HG02588 (cell line): Measurements from ENCODE around the gene ZACN.
A peak's percentile ranks its signal among the peaks of the same experiment; 100 is the strongest.
"Not testable (repeated sequence)": the region's sequence is repeated elsewhere in the genome, so short reads cannot be mapped to it uniquely, and the experiment has no call there.

Experiments
- ATAC-seq: cut with Tn5 transposase; IDR thresholded peaks from one replicate; pipeline ENCODE4 v1.9.1; 2021; ENCODE audit warnings: mild to moderate bottlenecking, moderate library complexity; ENCODE audit not compliant: unreplicated experiment

The ZACN gene

DNA sequence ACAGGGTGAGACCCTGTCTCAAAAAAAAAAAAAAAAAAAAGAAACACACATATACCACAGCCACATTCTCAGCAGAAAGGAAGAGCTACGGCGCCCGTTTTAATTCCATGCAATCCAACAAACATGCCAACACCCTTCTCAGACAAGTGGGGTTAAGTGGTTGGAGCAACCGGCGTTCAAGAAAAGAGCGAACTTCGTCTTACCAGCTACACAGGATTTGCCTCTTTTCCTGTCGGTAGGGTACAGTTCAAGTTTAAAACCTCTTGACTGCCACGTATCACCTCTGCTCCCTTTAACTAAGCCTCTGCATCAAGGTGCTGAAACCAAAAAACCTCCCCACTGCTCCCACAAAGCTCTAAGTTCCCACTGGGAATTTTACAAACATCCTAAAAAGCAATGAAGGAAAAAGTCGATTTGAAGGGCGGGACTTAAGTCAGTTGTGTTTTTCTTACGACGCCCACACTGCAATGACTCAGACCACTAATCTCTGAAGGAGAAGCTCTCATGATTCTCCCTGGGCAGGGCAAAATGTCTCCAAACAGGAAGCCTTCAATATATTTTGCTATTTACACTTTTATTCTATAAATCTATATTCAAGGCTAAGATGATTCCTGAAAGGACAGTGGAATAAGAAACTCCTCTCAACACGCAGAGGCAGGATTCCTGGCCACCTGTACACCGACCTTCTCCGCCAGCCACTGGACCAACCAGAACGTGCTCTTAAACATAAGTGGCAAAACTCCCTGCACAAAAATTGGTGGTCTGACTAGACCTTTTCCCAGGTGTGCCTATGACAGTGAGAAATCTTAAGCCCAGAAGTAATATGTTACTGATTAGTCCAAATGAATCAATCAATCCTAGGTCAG lies 25.5 kb upstream of the ZACN start:
- ATAC-seq, result no peak

DNA sequence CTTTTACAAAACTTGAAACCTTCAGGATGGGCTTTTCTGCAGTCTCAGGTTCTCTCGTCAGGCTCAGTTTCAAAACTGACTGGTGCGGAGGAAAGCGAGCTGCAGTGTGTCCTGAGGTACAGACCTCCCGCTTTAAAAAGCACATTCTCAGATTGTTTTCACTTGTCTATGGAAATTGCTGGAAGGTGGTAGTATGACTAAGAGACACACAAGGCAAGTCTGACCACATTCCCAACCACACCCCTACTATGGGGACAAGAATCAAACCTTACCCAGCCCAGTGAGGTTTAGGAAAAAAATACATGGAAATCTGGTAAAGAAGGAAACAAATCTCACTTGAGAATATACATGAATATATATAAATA lies 24.9 kb upstream of the ZACN start:
- no peak for ATAC-seq

DNA sequence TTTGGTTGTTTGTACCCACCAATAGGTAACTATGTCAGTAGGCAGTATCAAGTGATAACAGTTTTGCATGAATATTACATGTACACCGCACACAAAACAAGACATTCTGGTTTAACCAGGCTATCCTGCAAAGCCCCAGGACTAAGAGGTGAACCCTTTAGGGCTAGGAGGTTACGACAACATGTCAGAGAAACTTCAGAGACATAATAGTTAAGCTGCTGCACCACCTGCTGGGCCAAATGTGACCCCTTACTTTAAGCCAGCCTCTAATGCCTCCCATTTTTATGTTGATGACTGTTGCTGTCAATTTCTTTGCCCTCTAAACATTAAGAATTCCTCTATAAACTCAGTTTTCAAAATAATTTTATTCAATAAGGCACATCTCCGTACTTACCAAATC lies 22.1 kb upstream of the ZACN start:
- no peak for ATAC-seq

DNA sequence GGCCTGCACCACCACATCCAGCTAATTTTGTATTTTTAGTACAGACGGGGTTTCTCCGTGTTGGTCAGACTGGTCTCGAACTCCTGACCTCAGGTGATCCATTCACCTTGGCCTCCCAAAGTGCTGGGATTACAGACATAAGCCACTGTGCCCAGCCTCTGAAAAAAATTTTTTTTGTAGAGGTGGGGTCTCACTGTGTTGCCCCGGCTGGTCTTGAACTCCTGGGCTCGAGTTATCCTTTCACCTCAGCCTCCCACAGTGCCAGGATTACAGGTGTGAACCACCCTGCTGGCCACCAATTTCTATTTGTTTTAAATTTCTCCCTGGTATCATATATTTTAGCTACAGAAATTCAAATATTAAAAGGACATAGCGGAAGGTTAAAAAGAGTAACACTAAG lies 20.7 kb upstream of the ZACN start:
- not testable (repeated sequence) for ATAC-seq

DNA sequence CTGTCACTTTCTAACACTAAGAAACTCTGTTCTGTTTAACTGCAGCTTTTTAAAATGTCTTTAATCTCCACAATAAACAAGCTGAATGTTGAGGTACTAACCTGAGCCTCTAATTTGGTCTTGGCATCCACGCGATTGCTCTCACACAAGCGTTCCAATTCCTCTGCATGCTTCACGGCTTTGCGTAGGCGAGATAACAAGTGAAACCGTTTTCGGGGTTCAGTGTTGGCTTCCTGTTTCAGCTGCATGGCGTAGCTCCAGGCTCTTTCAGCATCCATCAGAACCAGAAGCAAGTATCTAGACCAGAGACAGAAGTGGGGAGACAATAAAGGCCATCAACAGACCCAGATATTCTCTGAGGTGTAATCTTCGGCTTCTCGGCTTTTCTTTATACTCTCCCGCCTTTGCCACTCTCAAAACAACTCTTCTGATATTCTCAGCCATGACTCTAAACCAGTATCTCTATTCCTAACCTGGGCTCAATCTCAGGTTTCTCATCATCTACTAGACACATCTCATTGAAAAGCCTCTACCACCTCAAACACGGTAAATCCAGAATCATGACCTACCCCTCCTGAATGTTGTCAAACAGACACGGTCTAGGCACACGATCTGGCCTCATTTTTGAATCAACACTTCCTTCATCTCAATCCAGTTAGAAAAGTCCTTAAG lies 15.0 kb upstream of the ZACN start:
- ATAC-seq, result no peak

DNA sequence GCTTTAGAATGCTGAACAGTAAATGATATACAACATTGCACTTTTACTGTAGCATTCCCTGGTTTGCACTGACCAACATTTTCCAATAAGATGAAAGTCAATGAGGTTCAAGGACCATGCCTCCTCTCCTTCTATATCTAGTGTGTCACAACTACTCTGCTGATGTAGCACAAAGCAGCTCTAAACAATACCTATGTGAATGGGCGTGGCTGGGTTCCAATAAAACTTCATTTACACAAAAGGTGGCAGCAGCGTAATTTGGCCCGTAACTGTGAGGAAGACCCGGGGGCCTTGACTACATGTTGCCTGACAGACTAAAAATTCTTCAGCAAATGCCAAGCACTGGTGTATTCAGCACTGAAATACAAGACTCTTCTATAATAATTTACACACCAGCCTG lies 13.2 kb upstream of the ZACN start:
- no peak for ATAC-seq

DNA sequence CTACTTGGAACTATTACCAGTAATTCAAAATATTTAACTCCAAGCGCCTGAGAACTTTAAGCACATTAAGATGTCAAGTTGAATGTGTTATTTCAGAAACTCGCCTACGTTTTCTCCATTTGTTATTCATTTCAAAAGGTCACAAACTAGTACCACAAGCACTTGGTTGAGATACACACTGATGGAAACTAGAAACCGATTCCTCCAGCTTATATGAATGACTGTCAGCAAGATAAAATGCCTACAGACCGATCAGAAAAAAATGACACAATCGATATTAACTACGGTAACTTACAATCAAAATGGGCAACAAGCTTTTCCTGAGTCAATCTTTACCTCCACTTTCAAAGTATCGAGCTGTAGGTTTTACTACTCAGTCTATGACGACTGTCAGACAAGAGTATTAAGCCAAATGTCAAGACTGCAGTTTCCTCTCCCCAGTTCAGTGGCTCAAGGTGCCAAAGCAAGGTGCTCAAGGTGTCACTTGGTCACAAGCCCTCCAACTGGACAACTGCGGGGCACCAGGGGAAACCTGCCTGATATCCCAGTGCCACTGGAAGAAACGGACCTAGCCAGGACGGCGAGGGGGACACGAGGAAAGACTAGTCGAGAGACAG lies 7.3 kb upstream of the ZACN start:
- ATAC-seq, result no peak

DNA sequence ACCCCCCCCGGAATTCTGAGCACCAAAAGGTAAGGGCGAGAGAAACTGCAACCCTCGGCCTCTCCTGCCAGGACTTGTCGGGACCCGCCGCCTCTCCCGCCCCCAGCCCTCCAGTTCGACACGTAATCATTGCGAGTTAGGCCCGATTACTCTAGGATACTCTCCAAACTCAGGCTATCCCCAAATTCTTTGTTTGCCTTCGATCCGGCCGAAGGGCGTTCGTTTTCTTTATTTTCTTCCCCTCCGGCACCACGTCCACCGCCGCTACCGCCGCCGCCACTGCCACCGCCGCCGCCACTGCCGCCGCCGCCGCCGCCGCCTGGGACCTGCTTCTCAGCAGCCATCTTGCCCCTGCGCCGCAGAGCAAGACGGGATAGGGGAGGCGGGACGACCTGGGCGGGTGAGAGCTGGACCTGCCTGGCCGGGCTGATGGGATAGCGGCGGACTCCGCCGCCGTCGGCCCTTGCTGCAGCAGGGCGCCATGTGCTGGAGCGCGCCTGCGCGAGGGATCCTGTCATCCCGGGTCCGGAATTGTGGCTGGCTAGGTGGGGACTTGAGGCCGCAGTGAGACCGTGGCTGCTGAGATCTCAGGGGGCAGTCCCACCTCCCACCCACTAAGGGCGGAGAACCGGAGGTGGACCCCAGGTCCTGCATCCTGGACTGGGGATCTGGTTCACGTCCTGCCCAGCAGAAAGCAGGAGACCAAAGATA lies 6.7 kb upstream of the ZACN start, which contains the start of gene SRP68:
Gene SRP68, minus strand, starts transcription at position 370 of the 711 bp plus-strand sequence. Its CDS starts 26 bp downstream, at position 344.
- peak; percentile 83 for ATAC-seq

DNA sequence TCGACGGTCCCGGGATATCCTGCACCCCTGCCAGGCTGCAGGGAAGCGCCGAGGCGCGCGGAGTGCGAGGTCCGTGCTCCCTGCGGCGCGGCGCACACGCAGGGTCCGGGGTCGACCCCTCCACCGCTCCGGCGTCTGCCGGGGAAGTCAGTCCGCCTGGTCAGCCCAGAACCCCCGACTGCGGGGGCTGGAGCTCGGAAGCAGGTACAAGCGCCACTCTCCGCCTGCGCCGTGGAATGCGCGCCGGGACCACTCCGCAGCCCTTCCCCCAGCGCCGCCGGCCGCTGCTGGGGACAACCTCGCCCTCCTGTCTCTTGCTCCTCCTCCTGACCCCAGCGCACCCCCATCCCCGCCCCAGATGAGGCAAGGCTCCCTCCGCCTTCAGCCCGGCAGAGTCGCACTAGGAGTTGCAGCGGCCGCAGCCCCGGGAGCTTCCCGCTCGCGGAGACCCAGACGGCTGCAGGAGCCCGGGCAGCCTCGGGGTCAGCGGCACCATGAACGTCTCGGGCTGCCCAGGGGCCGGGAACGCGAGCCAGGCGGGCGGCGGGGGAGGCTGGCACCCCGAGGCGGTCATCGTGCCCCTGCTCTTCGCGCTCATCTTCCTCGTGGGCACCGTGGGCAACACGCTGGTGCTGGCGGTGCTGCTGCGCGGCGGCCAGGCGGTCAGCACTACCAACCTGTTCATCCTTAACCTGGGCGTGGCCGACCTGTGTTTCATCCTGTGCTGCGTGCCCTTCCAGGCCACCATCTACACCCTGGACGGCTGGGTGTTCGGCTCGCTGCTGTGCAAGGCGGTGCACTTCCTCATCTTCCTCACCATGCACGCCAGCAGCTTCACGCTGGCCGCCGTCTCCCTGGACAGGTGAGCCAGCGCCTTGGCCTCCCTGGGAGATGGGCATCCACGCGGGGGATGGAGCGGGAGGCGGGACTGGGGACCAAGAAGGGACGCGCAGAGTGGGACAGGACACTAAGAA lies 4.3 kb upstream of the ZACN start, which contains the start of gene GALR2:
Gene GALR2, plus strand, starts transcription at position 392 of the 974 bp plus-strand sequence. Its CDS starts 103 bp downstream, at position 495.
- no peak for ATAC-seq

DNA sequence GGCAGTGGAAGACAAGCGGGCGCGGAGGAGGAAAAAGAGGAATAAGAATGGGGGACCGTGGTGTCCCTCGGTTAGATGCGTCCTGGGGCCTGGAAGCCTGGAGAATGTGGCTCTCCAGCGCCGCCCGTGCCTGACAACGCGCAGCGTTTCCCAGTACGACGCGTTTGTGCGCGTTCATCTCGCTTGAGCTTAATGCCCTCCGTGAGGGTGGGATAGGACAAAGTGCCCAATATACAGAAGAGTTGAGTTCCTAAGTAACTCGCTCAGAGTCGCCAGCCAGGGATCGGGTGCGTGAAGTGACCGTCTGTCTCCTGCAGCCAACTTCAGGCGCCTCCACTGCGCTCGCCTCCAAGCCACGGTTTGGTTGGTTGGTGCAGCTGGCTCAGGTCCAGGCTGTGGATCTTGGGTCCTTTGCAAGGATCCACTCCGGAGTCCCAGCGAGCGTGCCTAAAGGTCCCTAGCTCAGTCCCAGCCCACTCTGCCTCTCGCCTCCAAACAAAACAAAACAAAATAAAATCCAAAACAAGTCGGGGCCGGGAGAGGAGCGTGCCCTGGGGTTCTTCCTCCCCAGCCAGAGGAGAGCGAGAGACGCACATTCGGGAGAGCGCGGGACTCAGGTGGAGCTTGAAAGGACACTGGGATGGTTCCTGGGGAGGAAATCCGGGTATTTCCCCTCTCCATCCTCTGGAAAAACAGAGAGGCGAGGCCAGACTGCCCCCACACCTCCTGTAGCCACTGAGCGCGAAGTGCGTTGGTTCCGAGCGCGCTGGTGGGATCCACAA lies 3.4 kb upstream of the ZACN start:
- no peak for ATAC-seq

DNA sequence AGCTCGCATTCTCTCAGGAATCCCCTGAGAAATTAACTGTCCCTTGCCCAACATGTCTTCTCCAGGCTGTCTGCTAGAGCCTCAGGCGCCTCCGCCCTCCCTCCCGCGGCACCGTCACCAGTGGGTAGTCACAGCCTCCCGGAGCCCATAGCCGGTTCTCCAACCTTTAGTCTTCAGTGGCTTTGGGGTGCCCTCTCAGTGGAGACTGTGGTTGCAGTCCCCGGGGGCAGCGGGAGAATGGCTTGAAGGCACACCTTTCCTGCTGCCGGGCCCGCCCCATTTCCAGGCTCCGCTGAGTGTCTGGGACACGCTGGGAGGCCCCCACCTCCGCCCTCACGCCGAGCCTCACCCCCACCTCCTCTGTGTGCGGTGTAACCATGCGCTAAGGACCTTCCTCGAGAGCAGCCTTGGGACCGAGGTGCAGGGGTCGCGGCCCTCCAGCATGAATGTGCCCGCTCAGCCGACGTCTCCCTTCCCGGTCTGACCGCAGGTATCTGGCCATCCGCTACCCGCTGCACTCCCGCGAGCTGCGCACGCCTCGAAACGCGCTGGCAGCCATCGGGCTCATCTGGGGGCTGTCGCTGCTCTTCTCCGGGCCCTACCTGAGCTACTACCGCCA lies 2.7 kb upstream of the ZACN start:
- no peak for ATAC-seq

DNA sequence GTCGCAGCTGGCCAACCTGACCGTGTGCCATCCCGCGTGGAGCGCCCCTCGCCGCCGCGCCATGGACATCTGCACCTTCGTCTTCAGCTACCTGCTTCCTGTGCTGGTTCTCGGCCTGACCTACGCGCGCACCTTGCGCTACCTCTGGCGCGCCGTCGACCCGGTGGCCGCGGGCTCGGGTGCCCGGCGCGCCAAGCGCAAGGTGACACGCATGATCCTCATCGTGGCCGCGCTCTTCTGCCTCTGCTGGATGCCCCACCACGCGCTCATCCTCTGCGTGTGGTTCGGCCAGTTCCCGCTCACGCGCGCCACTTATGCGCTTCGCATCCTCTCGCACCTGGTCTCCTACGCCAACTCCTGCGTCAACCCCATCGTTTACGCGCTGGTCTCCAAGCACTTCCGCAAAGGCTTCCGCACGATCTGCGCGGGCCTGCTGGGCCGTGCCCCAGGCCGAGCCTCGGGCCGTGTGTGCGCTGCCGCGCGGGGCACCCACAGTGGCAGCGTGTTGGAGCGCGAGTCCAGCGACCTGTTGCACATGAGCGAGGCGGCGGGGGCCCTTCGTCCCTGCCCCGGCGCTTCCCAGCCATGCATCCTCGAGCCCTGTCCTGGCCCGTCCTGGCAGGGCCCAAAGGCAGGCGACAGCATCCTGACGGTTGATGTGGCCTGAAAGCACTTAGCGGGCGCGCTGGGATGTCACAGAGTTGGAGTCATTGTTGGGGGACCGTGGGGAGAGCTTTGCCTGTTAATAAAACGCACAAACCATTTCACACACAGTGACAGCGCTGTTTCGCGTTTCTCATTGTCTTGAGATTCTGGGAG lies 2.0 kb upstream of the ZACN start:
- ATAC-seq, result no peak

DNA sequence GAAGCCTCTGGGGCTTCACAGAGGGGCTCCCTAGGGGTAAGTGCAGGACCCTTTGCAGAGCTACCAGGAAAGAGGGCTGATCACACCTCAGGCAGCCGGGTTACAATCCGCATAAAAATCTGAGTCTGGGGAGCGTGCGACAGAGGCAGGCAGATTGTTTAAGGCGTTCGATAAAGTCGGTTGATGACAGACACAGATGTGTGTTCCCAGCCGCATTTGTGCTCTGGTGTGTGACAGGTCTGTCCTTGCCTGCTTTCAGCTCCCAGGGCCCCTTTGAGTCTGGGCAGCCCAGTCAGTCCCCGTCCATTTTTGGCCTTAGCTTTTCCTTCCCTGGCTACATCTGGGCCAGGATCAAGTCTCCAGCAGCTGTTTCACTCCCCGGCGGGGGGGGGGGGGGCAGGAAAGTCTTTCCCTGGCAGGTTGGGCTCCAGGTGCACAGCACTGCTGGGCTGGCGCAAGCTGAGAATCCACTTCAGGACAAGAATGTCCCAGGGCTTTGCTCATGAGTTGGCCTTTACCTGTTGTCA lies 1.3 kb upstream of the ZACN start:
- ATAC-seq, result no peak

DNA sequence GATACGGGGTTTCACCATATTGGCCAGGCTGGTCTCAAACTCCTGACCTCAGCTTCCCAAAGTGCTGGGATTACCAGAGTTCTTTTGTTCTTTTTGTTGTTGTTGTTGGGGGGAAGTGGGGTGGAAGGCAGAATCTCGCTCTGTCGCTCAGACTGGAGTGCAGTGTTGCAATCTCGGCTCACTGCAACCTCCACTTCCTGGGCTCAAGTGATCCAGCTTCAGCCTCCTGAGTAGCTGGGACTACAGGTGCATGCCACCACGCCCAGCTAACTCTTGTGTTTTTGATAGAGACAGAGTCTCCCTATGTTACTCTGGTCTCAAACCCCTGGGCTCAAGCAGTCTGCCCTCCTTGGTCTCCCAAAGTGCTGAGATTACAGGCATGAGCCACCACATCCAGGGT lies 612 bp upstream of the ZACN start:
- not testable (repeated sequence) for ATAC-seq

DNA sequence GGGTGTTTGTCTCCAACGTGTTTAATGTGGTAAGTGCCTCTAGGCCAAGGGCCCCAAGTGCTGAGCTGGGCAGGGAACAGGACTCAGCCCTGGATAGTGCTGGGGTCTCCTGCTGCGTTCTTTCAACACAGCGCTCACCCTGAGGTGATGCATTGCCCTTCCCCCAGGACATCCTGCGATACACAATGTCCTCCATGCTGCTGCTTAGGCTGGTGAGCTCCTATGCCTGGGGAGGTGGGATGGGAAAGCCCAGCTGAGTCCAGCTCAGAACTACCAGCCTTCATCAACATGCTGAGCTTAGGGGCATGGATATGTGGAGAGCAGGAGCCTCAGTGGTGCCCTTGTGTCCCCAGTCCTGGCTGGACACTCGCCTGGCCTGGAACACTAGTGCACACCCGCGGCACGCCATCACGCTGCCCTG lies 563 bp downstream of the ZACN start:
- no peak for ATAC-seq

DNA sequence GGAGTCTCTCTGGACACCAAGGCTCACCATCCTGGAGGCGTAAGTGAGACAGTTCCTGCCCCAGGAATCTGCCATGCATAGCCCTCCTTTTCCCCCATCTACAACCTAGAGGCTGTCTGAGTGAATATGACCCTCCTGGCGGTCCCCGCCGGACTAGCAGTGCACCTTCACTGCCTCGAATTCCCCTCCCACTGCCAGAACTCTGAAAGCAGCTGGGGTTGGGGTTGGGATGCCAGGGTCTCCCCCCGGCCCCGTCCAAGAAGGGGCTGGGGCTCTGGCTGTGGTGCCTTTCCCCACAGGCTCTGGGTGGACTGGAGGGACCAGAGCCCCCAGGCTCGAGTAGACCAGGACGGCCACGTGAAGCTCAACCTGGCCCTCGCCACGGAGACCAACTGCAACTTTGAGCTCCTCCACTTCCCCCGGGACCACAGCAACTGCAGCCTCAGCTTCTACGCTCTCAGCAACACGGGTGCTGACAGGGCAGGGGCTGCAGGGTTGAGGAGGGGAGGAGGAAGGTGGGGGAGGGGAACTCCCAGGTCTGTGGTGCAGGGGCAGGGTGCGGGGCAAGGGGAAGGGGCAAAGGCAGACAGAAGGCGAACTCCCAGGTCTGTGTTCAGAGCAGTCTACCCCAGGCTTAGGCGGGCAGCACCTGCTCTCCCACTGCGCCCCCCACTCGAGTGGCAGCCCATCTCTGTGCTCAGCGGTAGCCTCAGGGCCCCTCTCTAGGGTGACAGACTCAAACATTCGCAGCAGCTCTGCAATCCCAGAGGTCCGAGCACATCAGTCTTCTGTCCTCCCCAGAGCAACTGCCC lies 1.2 kb downstream of the ZACN start:
- no peak for ATAC-seq

DNA sequence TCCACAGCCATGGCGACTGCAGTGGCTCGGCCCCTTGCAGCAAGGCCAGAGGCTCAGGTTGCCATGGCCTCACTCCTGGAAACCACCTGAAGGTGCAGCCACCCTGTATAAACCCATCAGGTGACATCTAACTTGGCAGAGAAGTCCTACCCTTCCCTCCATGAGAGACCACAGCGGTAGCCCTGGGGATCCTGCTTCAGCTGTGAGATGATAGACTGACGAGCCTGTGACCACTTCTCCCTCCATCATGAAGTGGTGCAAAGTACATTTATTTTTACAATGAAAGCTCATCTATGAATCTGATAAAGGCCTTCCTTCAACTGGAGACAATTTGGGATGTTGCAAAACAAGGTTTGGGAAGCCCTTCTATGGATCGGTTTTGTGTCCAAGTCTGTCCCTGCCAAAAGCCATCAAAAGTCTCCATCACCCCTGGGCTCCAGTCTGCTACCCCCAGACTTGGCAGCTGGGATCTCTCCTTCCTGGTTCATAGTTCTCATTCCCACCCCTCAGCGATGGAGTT lies 1.8 kb downstream of the ZACN start:
- ATAC-seq, result no peak
